HCT116 (cell line): ENCODE measurements around the gene PRDX3. TPM values are rescaled to one million over a fixed set of nuclear protein-coding genes. Genes with fewer than 3 reads are reported as not detected.
"Not testable (repeated sequence)": the region's sequence is repeated elsewhere in the genome, so short reads cannot be mapped to it uniquely, and the experiment has no call there.

ENCODE experiments used
- ATAC-seq: fragments of 200-7000 bp; cut with Tn5 transposase; 2 replicates; pipeline ENCODE4 v1.9.1; 2020; ENCODE audit warnings: mild to moderate bottlenecking, moderate library complexity
- BruUV-seq: library from RNA; stranded (reverse); fragments of 400-500 nt; replicated peaks from 2 replicates; lab custom pipeline; 2021; lab: Mats Ljungman, UMichigan
- CTCF ChIA-PET: fragments of 300-600 bp; sonication (Branson Sonifier 250); formaldehyde crosslinking; loops from one replicate; lab custom pipeline; 2021; ENCODE audit warnings: antibody characterized with exemption; lab: Charles Lee
- POLR2A ChIA-PET: fragments of 300-600, 350-600 bp; sonication (Branson Sonifier 250); formaldehyde crosslinking; loops from one replicate; lab custom pipeline; 2021; ENCODE audit warnings: antibody characterized with exemption; lab: Charles Lee
- RAD21 ChIA-PET, 2 experiments: fragments of 300-600 bp; sonication (Branson Sonifier 250); formaldehyde crosslinking; loops; one replicate each; lab custom pipeline; 2023; ENCODE audit warnings: low total read pairs in 2 of 2; ENCODE audit not compliant: uncharacterized antibody in 2 of 2, unreplicated experiment in 2 of 2, low non-redundant PET in 1 of 2; lab: Charles Lee
- DNase-seq: peaks from one replicate; pipeline ENCODE4 v3.0.0-alpha.2; 2010; ENCODE audit warnings: low read depth, low spot score
- H2AFZ ChIP-seq: fragments of 200-600 bp; shearing (Covaris generic), sonication (generic); 2 replicates; pipeline ENCODE4 v1.6.1; 2017; ENCODE audit warnings: low read depth, mixed run types, mixed read lengths, antibody characterized with exemption, low read length; ENCODE audit not compliant: poor library complexity, severe bottlenecking
- H3K27ac ChIP-seq: 2 replicates; pipeline ENCODE4 v1.5.1; 2012; ENCODE audit warnings: low read depth, low read length
- H3K27me3 ChIP-seq: fragments of 200-600 bp; sonication (generic); 2 replicates; pipeline ENCODE4 v1.6.1; 2016; ENCODE audit warnings: mixed run types, low read length, mixed read lengths; ENCODE audit not compliant: insufficient read depth
- H3K36me3 ChIP-seq, 2 experiments: fragments of 200-500 bp in 1 of 2; fragments of 200-600 bp in 1 of 2; sonication (Bioruptor generic) in 1 of 2; sonication (generic) in 1 of 2; 2 replicates each; pipeline versions ENCODE4 v1.5.1 to v1.6.1; 2014 to 2016; ENCODE audit warnings: low read length in 2 of 2, inconsistent platforms in 1 of 2, mixed read lengths in 1 of 2, mixed run types in 1 of 2; ENCODE audit not compliant: insufficient read depth in 2 of 2, control insufficient read depth in 1 of 2
- H3K4me1 ChIP-seq, 2 experiments: fragments of 200-600 bp in 1 of 2; sonication (generic) in 1 of 2; 2 replicates each; pipeline versions ENCODE4 v1.5.1 to v1.6.1; 2012 to 2017; ENCODE audit warnings: low read length in 2 of 2, inconsistent platforms in 1 of 2, mild to moderate bottlenecking in 1 of 2, mixed read lengths in 1 of 2, mixed run types in 1 of 2, moderate library complexity in 1 of 2; ENCODE audit not compliant: insufficient read depth in 2 of 2, control insufficient read depth in 1 of 2
- H3K4me2 ChIP-seq: fragments of 200-600 bp; sonication (generic); 2 replicates; pipeline ENCODE4 v1.6.1; 2017; ENCODE audit warnings: mixed run types, low read length, mixed read lengths
- H3K4me3 ChIP-seq, 2 experiments: fragments of 200-600 bp in 1 of 2; sonication (generic) in 1 of 2; replicated peaks in 1 of 2; 2 replicates each; pipeline ENCODE4 v1.5.1; 2011 to 2016; ENCODE audit warnings: low read length in 2 of 2, control low read depth in 1 of 2, low read depth in 1 of 2, mild to moderate bottlenecking in 1 of 2, mixed read lengths in 1 of 2, mixed run types in 1 of 2
- H3K79me2 ChIP-seq: fragments of 200-600 bp; sonication (generic); 2 replicates; pipeline ENCODE4 v1.6.1; 2017; ENCODE audit warnings: mild to moderate bottlenecking, mixed run types, low read length, moderate library complexity, mixed read lengths; ENCODE audit not compliant: insufficient read depth
- H3K9ac ChIP-seq: fragments of 200-600 bp; sonication (generic); 2 replicates; pipeline ENCODE4 v1.6.1; 2016; ENCODE audit warnings: low read length, mixed read lengths
- H3K9me2 ChIP-seq: fragments of 200-600 bp; sonication (generic), shearing (Covaris generic); 2 replicates; pipeline ENCODE4 v1.6.1; 2017; ENCODE audit warnings: mixed run types, mild to moderate bottlenecking, moderate library complexity; ENCODE audit not compliant: insufficient read depth
- H3K9me3 ChIP-seq, 2 experiments: fragments of 200-500 bp in 1 of 2; fragments of 200-600 bp in 1 of 2; sonication (Bioruptor generic) in 1 of 2; sonication (generic) in 1 of 2; 2 replicates each; pipeline ENCODE4 v1.6.1; 2014 to 2017; ENCODE audit warnings: low read length in 2 of 2, mixed read lengths in 2 of 2, inconsistent platforms in 1 of 2, low read depth in 1 of 2, mild to moderate bottlenecking in 1 of 2, mixed run types in 1 of 2, moderate library complexity in 1 of 2; ENCODE audit not compliant: control insufficient read depth in 1 of 2, insufficient read depth in 1 of 2
- H4K20me1 ChIP-seq: fragments of 200-600 bp; sonication (generic), shearing (Covaris generic); 2 replicates; pipeline ENCODE4 v1.6.1; 2017; ENCODE audit warnings: mixed run types, mild to moderate bottlenecking, moderate library complexity; ENCODE audit not compliant: insufficient read depth
- ATF3 ChIP-seq: IDR thresholded peaks from 2 replicates; pipeline ENCODE4 v1.6.1; 2012
- CBX3 ChIP-seq: IDR thresholded peaks from 2 replicates; pipeline ENCODE4 v1.6.1; 2012; ENCODE audit warnings: low read depth
- CEBPB ChIP-seq: IDR thresholded peaks from 2 replicates; pipeline ENCODE4 v1.6.1; 2012; ENCODE audit warnings: low read depth
- CTCF ChIP-seq, 3 experiments: fragments of 200-600 bp in 1 of 3; sonication (generic) in 1 of 3; IDR thresholded peaks in 2 of 3; conservative IDR thresholded peaks in 1 of 3; 2 replicates each; pipeline ENCODE4 v1.5.1; 2012 to 2017; ENCODE audit warnings: low read depth in 2 of 3, low read length in 2 of 3, antibody characterized with exemption in 1 of 3, borderline replicate concordance in 1 of 3, control low read depth in 1 of 3, mild to moderate bottlenecking in 1 of 3, mixed read lengths in 1 of 3, mixed run types in 1 of 3, moderate library complexity in 1 of 3; ENCODE audit not compliant: insufficient read depth in 1 of 3
- EGR1 ChIP-seq: IDR thresholded peaks from 2 replicates; pipeline ENCODE4 v1.6.1; 2012; ENCODE audit warnings: low read depth
- ELF1 ChIP-seq: IDR thresholded peaks from 2 replicates; pipeline ENCODE4 v1.6.1; 2012; ENCODE audit warnings: low read depth, borderline replicate concordance
- EZH2 ChIP-seq: fragments of 200-600 bp; sonication (generic); IDR thresholded peaks from 2 replicates; pipeline ENCODE4 v1.6.1; 2017; ENCODE audit warnings: antibody characterized with exemption, mixed run types
- EZH2phosphoT487 ChIP-seq: fragments of 200-600 bp; IDR thresholded peaks from 2 replicates; pipeline ENCODE4 v1.6.1; 2018; ENCODE audit warnings: antibody characterized with exemption, borderline replicate concordance
- FOSL1 ChIP-seq: IDR thresholded peaks from 2 replicates; pipeline ENCODE4 v1.6.1; 2012; ENCODE audit warnings: low read depth
- JUND ChIP-seq: IDR thresholded peaks from 2 replicates; pipeline ENCODE4 v1.6.1; 2012
- MAX ChIP-seq: IDR thresholded peaks from 2 replicates; pipeline ENCODE4 v1.6.1; 2012
- POLR2A ChIP-seq: IDR thresholded peaks from 2 replicates; pipeline ENCODE4 v1.7.0; 2011; ENCODE audit warnings: borderline replicate concordance; ENCODE audit not compliant: insufficient read depth, insufficient read length; ENCODE audit errors: extremely low read depth
- POLR2AphosphoS5 ChIP-seq: IDR thresholded peaks from 2 replicates; pipeline ENCODE4 v1.6.1; 2011; ENCODE audit warnings: mild to moderate bottlenecking, low read depth, low read length, moderate library complexity
- RAD21 ChIP-seq: IDR thresholded peaks from 2 replicates; pipeline ENCODE4 v1.6.1; 2012; ENCODE audit warnings: low read depth, mild to moderate bottlenecking
- SP1 ChIP-seq: IDR thresholded peaks from 2 replicates; pipeline ENCODE4 v1.6.1; 2012; ENCODE audit warnings: low read depth
- SRF ChIP-seq: IDR thresholded peaks from 2 replicates; pipeline ENCODE4 v1.6.1; 2012; ENCODE audit warnings: low read depth
- TCF7L2 ChIP-seq: IDR thresholded peaks from 2 replicates; pipeline ENCODE4 v1.7.0; 2011; ENCODE audit warnings: borderline replicate concordance, inconsistent platforms; ENCODE audit not compliant: insufficient read depth, insufficient read length; ENCODE audit errors: extremely low read depth
- YY1 ChIP-seq: IDR thresholded peaks from 2 replicates; pipeline ENCODE4 v1.6.1; 2011; ENCODE audit warnings: low read length, low read depth, moderate library complexity, mild to moderate bottlenecking; ENCODE audit not compliant: insufficient replicate concordance; ENCODE audit errors: extremely low read depth
- ZFX ChIP-seq: fragments of 450-650 bp; IDR thresholded peaks from 2 replicates; pipeline ENCODE4 v1.6.1; 2017
- ZNF274 ChIP-seq: fragments of 200-500 bp; sonication (Bioruptor generic); IDR thresholded peaks from 2 replicates; pipeline ENCODE4 v1.6.1; 2014; ENCODE audit warnings: mild to moderate bottlenecking, low read depth, low read length, inconsistent platforms
- intact Hi-C: fragments of 100-400 bp; cut with micrococcal nuclease; formaldehyde crosslinking; loops from 2 replicates; pipeline ENCODE4 v1.10.0; 2022
- total RNA-seq: library from RNA; stranded (reverse); gene quantifications from one replicate; pipeline ENCODE4 v1.2.1, GENCODE V29; 2021; ENCODE audit not compliant: unreplicated experiment

Gene PRDX3
- total RNA-seq, 1 experiment from 2014 or later: 281 TPM

GRCh38 chr10:119137878-119138277 is 40.7 kb downstream of the PRDX3 start:
- H3K27ac ChIP-seq, H2AFZ ChIP-seq, H3K4me1 ChIP-seq, intact Hi-C loops, H3K79me2 ChIP-seq, H3K9ac ChIP-seq, POLR2A ChIA-PET, H4K20me1 ChIP-seq, RAD21 ChIA-PET, DNase-seq, H3K27me3 ChIP-seq, H3K4me3 ChIP-seq, H3K9me2 ChIP-seq, H3K9me3 ChIP-seq, BruUV-seq, H3K4me2 ChIP-seq: not testable (repeated sequence)
- CTCF ChIA-PET: interaction anchor here (0.7 to 1.5 kb wide), 2 partner anchors 34 to 69 kb away, joined by 3 to 4 read pairs; partner anchors contain the start of gene DENND10
- peak; percentile 28; the same call in 1 of the 2 replicates for ATAC-seq
- peaks cover 9 to 15% of the 10 kb centered on the region in 2 experiments; a peak in 3 of 4 replicates for H3K36me3 ChIP-seq
- TF ChIP-seq CTCF (IDR thresholded peaks at IDR 0.05 in 2 of 3, conservative IDR thresholded peaks at IDR 0.05 in 1 of 3; ENCODE audit: borderline replicate concordance in 1 of 3, insufficient read depth in 1 of 3, low read depth in 2 of 3, low read length in 2 of 3): peak in 1 of 3 experiments; percentile 39; a peak in 2 of 6 replicates
- TF ChIP-seq RAD21: peak; percentile 30; the same call in 1 of the 2 replicates

GRCh38 chr10:119136084-119136483 is 42.5 kb downstream of the PRDX3 start:
- H3K36me3 ChIP-seq: peaks cover 9 to 15% of the 10 kb centered on the region in 2 experiments; a peak in 3 of 4 replicates
- CTCF ChIA-PET: no interaction called here
- H3K27me3 ChIP-seq: no peaks in the 10 kb centered on the region
- H3K9ac ChIP-seq: no peak overlapping the region
- H3K9me2 ChIP-seq: no peaks in the 10 kb centered on the region
- H3K79me2 ChIP-seq: no peaks in the 10 kb centered on the region
- POLR2A ChIA-PET: no interaction called here
- no peak overlapping the region for H2AFZ ChIP-seq
- RAD21 ChIA-PET: interaction anchor here in 1 of 2 experiments (0.7 kb wide), 1 partner anchor 8 kb away, joined by 3 read pairs; no protein-coding TSS in a partner anchor
- DNase-seq (no peak), ATAC-seq (no peak)
- H3K27ac ChIP-seq: no peak overlapping the region
- no peaks in the 10 kb centered on the region for H4K20me1 ChIP-seq
- no peaks in the 10 kb centered on the region for H3K9me3 ChIP-seq
- no peak overlapping the region for H3K4me3 ChIP-seq
- BruUV-seq: no TSS peak
- intact Hi-C loops: no loop called here
- H3K4me1 ChIP-seq: peaks cover 0 to 6% of the 10 kb centered on the region in 2 experiments; a peak in 1 of 4 replicates
- H3K4me2 ChIP-seq: no peak overlapping the region
- TF ChIP-seq EZH2phosphoT487 (no peak), CBX3 (no peak), EGR1 (no peak), POLR2A (no peak), ATF3 (no peak), ELF1 (no peak), RAD21 (no peak), YY1 (no peak), SP1 (no peak), POLR2AphosphoS5 (no peak), ZFX (no peak), EZH2 (no peak), ZNF274 (no peak), JUND (no peak), CEBPB (no peak), MAX (no peak), TCF7L2 (no peak), SRF (no peak), FOSL1 (no peak)
